Breast epithelium (tissue), 4 donors: ENCODE data around the gene SPATA31D4. TPM values are rescaled to one million over a fixed set of nuclear protein-coding genes. Genes with fewer than 3 reads are reported as not detected.
"Not testable (repeated sequence)": the region's sequence is repeated elsewhere in the genome, so short reads cannot be mapped to it uniquely, and the experiment has no call there.

Source experiments
- DNase-seq, 2 donors: peaks; one replicate each; pipeline ENCODE4 v3.0.0-alpha.2; 2019; ENCODE audit warnings: low spot score in 2 of 2
- H3K27ac ChIP-seq, 2 donors: fragments of 200-600 bp; sonication (generic) in 1 of 2; one replicate each; pipeline ENCODE4 v1.5.1; 2016 to 2019; ENCODE audit warnings: mild to moderate bottlenecking in 1 of 2
- H3K27me3 ChIP-seq, 2 donors: fragments of 200-600 bp; sonication (generic) in 1 of 2; one replicate each; pipeline versions ENCODE4 v1.5.1 to v1.6.0; 2017 to 2019; ENCODE audit warnings: control low read depth in 1 of 2, mild to moderate bottlenecking in 1 of 2
- H3K36me3 ChIP-seq: fragments of 200-600 bp; one replicate; pipeline ENCODE4 v1.5.1; 2019
- H3K4me1 ChIP-seq, 2 donors: fragments of 200-600 bp; sonication (generic); one replicate each; pipeline ENCODE4 v1.5.1; 2016 to 2019; ENCODE audit warnings: control low read depth in 1 of 2
- H3K4me3 ChIP-seq, 3 donors: fragments of 200-600 bp; sonication (generic); 1 replicate in 2 of 3; 2 replicates in 1 of 3; pipeline ENCODE4 v1.5.1; 2016 to 2019; ENCODE audit warnings: mild to moderate bottlenecking in 3 of 3, moderate library complexity in 2 of 3
- H3K9me3 ChIP-seq, 2 donors: fragments of 200-600 bp; sonication (generic) in 1 of 2; one replicate each; pipeline ENCODE4 v1.5.1; 2016 to 2019; ENCODE audit warnings: control low read depth in 1 of 2
- CTCF ChIP-seq, 3 donors: fragments of 450-650 bp; IDR thresholded peaks; one replicate each; pipeline ENCODE4 v1.5.1; 2016 to 2017; ENCODE audit warnings: antibody characterized with exemption in 3 of 3, mild to moderate bottlenecking in 3 of 3, moderate library complexity in 3 of 3
- POLR2A ChIP-seq: fragments of 450-650 bp; IDR thresholded peaks from one replicate; pipeline ENCODE4 v1.6.1; 2016; ENCODE audit warnings: antibody characterized with exemption, mild to moderate bottlenecking, moderate library complexity
- POLR2AphosphoS5 ChIP-seq, 3 donors: sonication (generic); formaldehyde crosslinking; IDR thresholded peaks; one replicate each; pipeline ENCODE4 v1.6.1; 2017; ENCODE audit warnings: antibody characterized with exemption in 3 of 3
- intact Hi-C: fragments of 100-400 bp; cut with DNase I; formaldehyde crosslinking; loops from one replicate; pipeline ENCODE4 v1.15.1; 2023; ENCODE audit warnings: low total_unique reads
- total RNA-seq, 3 donors: library from RNA; depleted of rRNA; stranded (reverse); fragments of >200 nt; gene quantifications; one replicate each; pipeline ENCODE4 v1.1.0, GENCODE V29; 2016

SPATA31D4 gene
- total RNA-seq, 3 donors from 2014 or later, result not detected

GRCh38 chr9:81943393-81943792 is 15.2 kb downstream of the SPATA31D4 start, which contains the start of gene SPATA31D3:
Gene SPATA31D3 (plus strand): TSS chr9:81943500. CDS start chr9:81943586, 86 bp downstream.
- intact Hi-C loops, result not testable (repeated sequence)

DNA sequence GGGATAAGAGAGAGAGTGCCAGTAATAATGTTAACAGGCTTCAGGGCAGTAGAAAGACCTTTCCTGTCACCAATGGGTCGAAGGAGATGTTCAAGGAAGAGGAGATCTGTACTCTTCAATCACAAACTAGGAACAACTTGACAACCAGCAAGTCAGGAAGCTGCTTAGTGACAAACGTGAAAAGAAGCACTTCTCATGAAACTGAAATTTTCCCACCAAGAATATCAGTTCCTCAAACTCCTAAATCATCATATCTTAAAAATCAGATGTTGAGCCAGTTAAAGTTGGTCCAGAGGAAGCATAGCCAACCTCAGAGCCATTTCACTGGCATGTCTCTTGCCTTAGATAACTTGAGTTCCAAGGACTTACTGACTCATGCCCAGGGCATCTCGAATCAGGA is 20.4 kb downstream of the SPATA31D4 start:
- intact Hi-C loops, H3K27ac ChIP-seq, DNase-seq, H3K36me3 ChIP-seq, H3K4me1 ChIP-seq, H3K4me3 ChIP-seq, H3K9me3 ChIP-seq, H3K27me3 ChIP-seq: not testable (repeated sequence)

More at GRCh38 chr9:81943393-81943792, 15.2 kb downstream of the SPATA31D4 start, which contains the start of gene SPATA31D3:
- H3K9me3 ChIP-seq, H3K27ac ChIP-seq, H3K27me3 ChIP-seq, H3K4me3 ChIP-seq, H3K4me1 ChIP-seq, DNase-seq, H3K36me3 ChIP-seq: not testable (repeated sequence)

DNA sequence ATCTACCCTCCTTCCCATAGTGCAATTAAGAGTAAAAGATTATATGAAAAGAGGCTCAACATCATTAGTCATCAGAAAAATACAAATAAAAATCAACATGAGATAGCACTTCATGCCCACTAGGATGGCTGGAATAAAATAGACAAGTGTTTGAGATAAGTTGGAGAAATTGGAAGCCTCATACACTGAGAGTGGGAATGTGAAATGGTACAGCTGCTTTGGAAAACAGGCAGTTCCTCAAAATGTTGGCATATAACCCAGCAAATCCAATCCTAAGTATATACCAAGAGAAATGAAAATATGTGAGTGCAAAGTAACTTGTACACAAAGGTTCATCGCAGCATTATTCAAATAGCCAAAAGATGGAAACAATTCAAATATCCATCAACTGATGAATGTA is 24.9 kb downstream of the SPATA31D4 start:
- no peak for DNase-seq
- Histone ChIP-seq H3K27me3 (no peaks in the 10 kb centered on the region), H3K27ac (no peak overlapping the region), H3K9me3 (peaks cover 9 to 28% of the 10 kb centered on the region in 2 donors), H3K36me3 (no peaks in the 10 kb centered on the region), H3K4me1 (no peaks in the 10 kb centered on the region), H3K4me3 (no peak overlapping the region)
- TF ChIP-seq POLR2A (no peak), POLR2AphosphoS5 (IDR thresholded peaks at IDR 0.05) (no peak), CTCF (IDR thresholded peaks at IDR 0.05) (no peak)
- intact Hi-C loops, result no loop called here

- no peak for DNase-seq
- no peaks in the 10 kb centered on the region for H3K27me3 ChIP-seq
- H3K4me3 ChIP-seq, result no peak overlapping the region
- no peaks in the 10 kb centered on the region for H3K4me1 ChIP-seq
- intact Hi-C loops, result no loop called here
- no peaks in the 10 kb centered on the region for H3K36me3 ChIP-seq
- H3K27ac ChIP-seq, result no peak overlapping the region
- TF ChIP-seq CTCF (IDR thresholded peaks at IDR 0.05) (no peak), POLR2AphosphoS5 (IDR thresholded peaks at IDR 0.05) (no peak), POLR2A (no peak)
- peaks cover 9 to 28% of the 10 kb centered on the region in 2 donors for H3K9me3 ChIP-seq
Measured at GRCh38 chr9:81955625-81956024, 27.4 kb downstream of the SPATA31D4 start.

GRCh38 chr9:81964218-81965171 is 36.3 kb downstream of the SPATA31D4 start:
- H3K9me3 ChIP-seq, result no peaks in the 10 kb centered on the region
- no peak overlapping the region for H3K27ac ChIP-seq
- H3K36me3 ChIP-seq, result no peaks in the 10 kb centered on the region
- no peak for TF ChIP-seq CTCF (IDR thresholded peaks at IDR 0.05)
- TF ChIP-seq POLR2AphosphoS5 (IDR thresholded peaks at IDR 0.05), result no peak
- TF ChIP-seq POLR2A, result no peak
- H3K4me1 ChIP-seq, result no peaks in the 10 kb centered on the region
- intact Hi-C loops, result no loop called here
- no peaks in the 10 kb centered on the region for H3K27me3 ChIP-seq
- H3K4me3 ChIP-seq, result no peak overlapping the region
- DNase-seq, result no peak

GRCh38 chr9:81968026-81968425 is 39.8 kb downstream of the SPATA31D4 start:
- no peak for TF ChIP-seq POLR2AphosphoS5 (IDR thresholded peaks at IDR 0.05)
- no peak for TF ChIP-seq POLR2A
- no peak for TF ChIP-seq CTCF (IDR thresholded peaks at IDR 0.05)

More at GRCh38 chr9:81968026-81968425, 39.8 kb downstream of the SPATA31D4 start:
- Histone ChIP-seq H3K4me3 (no peak overlapping the region), H3K36me3 (no peaks in the 10 kb centered on the region), H3K27me3 (no peaks in the 10 kb centered on the region), H3K4me1 (no peaks in the 10 kb centered on the region), H3K9me3 (no peaks in the 10 kb centered on the region), H3K27ac (no peak overlapping the region)
- DNase-seq, result no peak
- intact Hi-C loops, result no loop called here
